ENCODE data around the gene BIRC6. TPM values are rescaled to one million over a fixed set of nuclear protein-coding genes. Genes with fewer than 3 reads are reported as not detected.

Gene BIRC6
- total RNA-seq, 2 experiments from 2014 or later = 99.5 to 122 TPM

Small RNAs within 50 kb of the gene (microRNA-seq; reads per million reads assigned to microRNA genes)
- not detected for gene MIR4765
- gene MIR558 = not detected

Other genes starting within 250 kb of the BIRC6 start
- gene SLC30A6, start 191.2 kb upstream of the BIRC6 start, total RNA-seq = 10 to 100 TPM; 16.8 to 27.2 TPM
- under 1 TPM in 1 of 2 experiments, not detected in 1; 0.07 TPM for gene NLRC4, start 92.1 kb upstream of the BIRC6 start, total RNA-seq
- 10 to 100 TPM; 30.9 to 40.5 TPM for gene YIPF4, start 79.1 kb upstream of the BIRC6 start, total RNA-seq

Measured in activated CD8-positive, alpha-beta memory T cell treated with anti-CD3 and anti-CD28 coated beads, Interleukin-2, amount 10 ng/mL, durations not matched to agents 7 days and 5 days (primary cell).